HEK293 (cell line): ENCODE data around the gene CHGA.
A peak's percentile ranks its signal among the peaks of the same experiment; 100 is the strongest.

Source experiments
- CTCF ChIA-PET: fragments of 350-600 bp; formaldehyde crosslinking; extraction: SDS; loops from one replicate; lab custom pipeline; 2021; ENCODE audit warnings: antibody characterized with exemption; lab: Yijun Ruan, JAX
- POLR2A ChIA-PET: fragments of 300-600 bp; formaldehyde crosslinking; extraction: SDS; loops from one replicate; lab custom pipeline; 2020; ENCODE audit warnings: antibody characterized with exemption, inconsistent platforms; lab: Yijun Ruan, JAX
- H3K27ac ChIP-seq: fragments of 200-500 bp; sonication (Bioruptor generic); 2 replicates; pipeline ENCODE4 v1.5.1; 2014; ENCODE audit warnings: low read depth, low read length, control low read depth, inconsistent platforms; ENCODE audit errors: extremely low read depth
- H3K36me3 ChIP-seq, 2 experiments: fragments of 200-500 bp in 1 of 2; sonication (Bioruptor generic) in 1 of 2; 1 replicate in 1 of 2; 2 replicates in 1 of 2; pipeline ENCODE4 v1.5.1; 2014 to 2017; ENCODE audit warnings: inconsistent platforms in 2 of 2, low read length in 2 of 2; ENCODE audit not compliant: control insufficient read depth in 2 of 2, insufficient read depth in 1 of 2
- H3K4me1 ChIP-seq: fragments of 200-500 bp; sonication (Bioruptor generic); 2 replicates; pipeline ENCODE4 v1.5.1; 2014; ENCODE audit warnings: mild to moderate bottlenecking, low read length, inconsistent platforms; ENCODE audit not compliant: control insufficient read depth, insufficient read depth
- H3K4me3 ChIP-seq: 2 replicates; pipeline ENCODE4 v1.5.1; 2011; ENCODE audit warnings: low read depth, mild to moderate bottlenecking, control low read depth, low read length, moderate library complexity
- H3K9me3 ChIP-seq: fragments of 200-500 bp; sonication (Bioruptor generic); 2 replicates; pipeline ENCODE4 v1.5.1; 2014; ENCODE audit warnings: low read depth, low read length, inconsistent platforms; ENCODE audit not compliant: control insufficient read depth, insufficient read depth
- GLIS1 ChIP-seq: fragments of 450-650 bp; formaldehyde crosslinking; IDR thresholded peaks from 2 replicates; pipeline ENCODE4 v1.5.1; 2016; ENCODE audit warnings: missing biosample characterization, missing genetic modification characterization
- KLF16 ChIP-seq: fragments of 450-650 bp; formaldehyde crosslinking; IDR thresholded peaks from 2 replicates; pipeline ENCODE4 v1.5.1; 2017; ENCODE audit warnings: missing biosample characterization, missing genetic modification characterization
- KLF9 ChIP-seq: fragments of 450-650 bp; formaldehyde crosslinking; IDR thresholded peaks from 2 replicates; pipeline ENCODE4 v1.5.1; 2016; ENCODE audit warnings: missing biosample characterization, missing genetic modification characterization, low read depth
- PATZ1 ChIP-seq: fragments of 450-650 bp; formaldehyde crosslinking; IDR thresholded peaks from 2 replicates; pipeline ENCODE4 v1.5.1; 2016; ENCODE audit warnings: missing biosample characterization, missing genetic modification characterization
- SETDB1 ChIP-seq: IDR thresholded peaks from one replicate; pipeline ENCODE4 v1.6.1; 2017; ENCODE audit warnings: mild to moderate bottlenecking, low read length, moderate library complexity, mixed read lengths; ENCODE audit not compliant: insufficient read length
- ZBTB6 ChIP-seq: fragments of 450-650 bp; formaldehyde crosslinking; IDR thresholded peaks from 2 replicates; pipeline ENCODE4 v1.5.1; 2017; ENCODE audit warnings: missing biosample characterization, missing genetic modification characterization
- ZNF157 ChIP-seq: fragments of 450-650 bp; formaldehyde crosslinking; IDR thresholded peaks from 2 replicates; pipeline ENCODE4 v1.5.1; 2016; ENCODE audit warnings: missing biosample characterization, missing genetic modification characterization
- ZNF2 ChIP-seq: fragments of 450-650 bp; formaldehyde crosslinking; IDR thresholded peaks from 2 replicates; pipeline ENCODE4 v1.5.1; 2016; ENCODE audit warnings: missing biosample characterization, missing genetic modification characterization
- ZNF558 ChIP-seq: fragments of 450-650 bp; formaldehyde crosslinking; IDR thresholded peaks from 2 replicates; pipeline ENCODE4 v1.5.1; 2016; ENCODE audit warnings: missing biosample characterization, missing genetic modification characterization
- ZNF610 ChIP-seq: fragments of 450-650 bp; formaldehyde crosslinking; IDR thresholded peaks from 2 replicates; pipeline ENCODE4 v1.5.1; 2016; ENCODE audit warnings: missing biosample characterization, missing genetic modification characterization, borderline replicate concordance
- ZNF629 ChIP-seq: fragments of 450-650 bp; formaldehyde crosslinking; IDR thresholded peaks from 2 replicates; pipeline ENCODE4 v1.5.1; 2017; ENCODE audit warnings: missing biosample characterization, missing genetic modification characterization
- ZNF645 ChIP-seq: fragments of 450-650 bp; formaldehyde crosslinking; IDR thresholded peaks from 2 replicates; pipeline ENCODE4; 2016; ENCODE audit warnings: missing biosample characterization, missing genetic modification characterization
- TF ChIP-seq, protein P1 (sequence below): fragments of 450-650 bp; formaldehyde crosslinking; IDR thresholded peaks from 2 replicates; pipeline ENCODE4 v1.5.1; 2016; ENCODE audit warnings: missing biosample characterization, missing genetic modification characterization, low read depth
- TF ChIP-seq, protein P2 (sequence below): fragments of 450-650 bp; formaldehyde crosslinking; IDR thresholded peaks from 2 replicates; pipeline ENCODE4 v1.5.1; 2016; ENCODE audit warnings: missing biosample characterization, missing genetic modification characterization

Gene CHGA

DNA sequence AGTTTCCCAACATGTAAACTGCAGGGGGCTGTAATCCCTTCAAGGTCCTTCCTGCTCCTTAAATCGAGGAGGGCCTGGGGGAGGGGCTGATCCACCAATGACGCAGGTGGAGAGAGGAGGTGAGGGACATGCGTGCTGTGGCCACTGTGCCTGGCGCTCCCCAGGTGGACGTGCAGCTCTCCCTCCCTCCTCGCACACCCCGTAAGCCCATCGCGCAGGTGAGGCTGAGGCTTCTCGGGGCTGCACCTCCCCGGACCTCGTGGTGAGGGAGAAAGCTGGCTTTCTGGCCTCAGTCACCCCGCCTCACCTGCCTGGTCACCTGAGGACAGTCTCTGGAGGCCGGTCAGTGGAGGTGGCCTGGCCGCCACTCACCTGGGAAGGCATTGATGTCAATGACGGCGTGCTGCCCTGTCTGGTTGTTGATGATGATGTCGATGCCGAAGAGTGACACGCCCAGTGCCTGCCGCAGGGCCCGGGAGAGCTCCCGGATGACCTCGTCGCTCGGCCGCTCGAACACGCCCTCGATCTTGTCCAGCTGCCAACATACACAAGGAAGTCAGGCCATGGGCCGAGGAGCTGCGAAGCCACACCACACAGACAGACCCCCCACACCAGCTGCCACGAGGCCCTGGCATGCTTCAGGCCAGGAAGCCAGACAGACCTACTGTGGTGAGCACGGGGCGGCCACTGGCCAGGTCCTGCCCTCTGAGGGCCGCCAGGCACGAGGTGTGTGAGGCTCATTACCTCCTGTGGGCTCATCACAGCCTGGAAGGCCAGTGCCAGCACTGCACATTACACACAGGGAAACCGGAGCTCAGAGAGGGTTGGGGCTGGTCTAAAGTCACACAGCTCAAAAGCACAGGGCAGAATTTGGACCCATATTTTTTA lies 23.3 kb downstream of the CHGA start (continued):
- peak; percentile 43 for TF ChIP-seq PATZ1 (tag by site-specific recombination)
- TF ChIP-seq ZNF645 (tag by site-specific recombination) = no peak
- TF ChIP-seq ZNF2 (tag by site-specific recombination) = no peak
- TF ChIP-seq ZBTB6 (tag by site-specific recombination) = no peak
- peak; percentile 55; the same call in 1 of the 2 replicates for TF ChIP-seq KLF9 (tag by site-specific recombination)
- TF ChIP-seq ZNF610 (tag by site-specific recombination) = no peak
- TF ChIP-seq ZNF558 (tag by site-specific recombination) = no peak
- peak; percentile 91 for TF ChIP-seq ZNF629 (tag by site-specific recombination)
- no peak for TF ChIP-seq ZNF157
- TF ChIP-seq, protein P1, sequence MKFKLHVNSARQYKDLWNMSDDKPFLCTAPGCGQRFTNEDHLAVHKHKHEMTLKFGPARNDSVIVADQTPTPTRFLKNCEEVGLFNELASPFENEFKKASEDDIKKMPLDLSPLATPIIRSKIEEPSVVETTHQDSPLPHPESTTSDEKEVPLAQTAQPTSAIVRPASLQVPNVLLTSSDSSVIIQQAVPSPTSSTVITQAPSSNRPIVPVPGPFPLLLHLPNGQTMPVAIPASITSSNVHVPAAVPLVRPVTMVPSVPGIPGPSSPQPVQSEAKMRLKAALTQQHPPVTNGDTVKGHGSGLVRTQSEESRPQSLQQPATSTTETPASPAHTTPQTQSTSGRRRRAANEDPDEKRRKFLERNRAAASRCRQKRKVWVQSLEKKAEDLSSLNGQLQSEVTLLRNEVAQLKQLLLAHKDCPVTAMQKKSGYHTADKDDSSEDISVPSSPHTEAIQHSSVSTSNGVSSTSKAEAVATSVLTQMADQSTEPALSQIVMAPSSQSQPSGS (tag by site-specific recombination) = peak; percentile 82
- no peak for TF ChIP-seq KLF16
- TF ChIP-seq, protein P2, sequence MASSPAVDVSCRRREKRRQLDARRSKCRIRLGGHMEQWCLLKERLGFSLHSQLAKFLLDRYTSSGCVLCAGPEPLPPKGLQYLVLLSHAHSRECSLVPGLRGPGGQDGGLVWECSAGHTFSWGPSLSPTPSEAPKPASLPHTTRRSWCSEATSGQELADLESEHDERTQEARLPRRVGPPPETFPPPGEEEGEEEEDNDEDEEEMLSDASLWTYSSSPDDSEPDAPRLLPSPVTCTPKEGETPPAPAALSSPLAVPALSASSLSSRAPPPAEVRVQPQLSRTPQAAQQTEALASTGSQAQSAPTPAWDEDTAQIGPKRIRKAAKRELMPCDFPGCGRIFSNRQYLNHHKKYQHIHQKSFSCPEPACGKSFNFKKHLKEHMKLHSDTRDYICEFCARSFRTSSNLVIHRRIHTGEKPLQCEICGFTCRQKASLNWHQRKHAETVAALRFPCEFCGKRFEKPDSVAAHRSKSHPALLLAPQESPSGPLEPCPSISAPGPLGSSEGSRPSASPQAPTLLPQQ = 0 out of 2 replicates have a peak, but pooled peaks have one; percentile 21

DNA sequence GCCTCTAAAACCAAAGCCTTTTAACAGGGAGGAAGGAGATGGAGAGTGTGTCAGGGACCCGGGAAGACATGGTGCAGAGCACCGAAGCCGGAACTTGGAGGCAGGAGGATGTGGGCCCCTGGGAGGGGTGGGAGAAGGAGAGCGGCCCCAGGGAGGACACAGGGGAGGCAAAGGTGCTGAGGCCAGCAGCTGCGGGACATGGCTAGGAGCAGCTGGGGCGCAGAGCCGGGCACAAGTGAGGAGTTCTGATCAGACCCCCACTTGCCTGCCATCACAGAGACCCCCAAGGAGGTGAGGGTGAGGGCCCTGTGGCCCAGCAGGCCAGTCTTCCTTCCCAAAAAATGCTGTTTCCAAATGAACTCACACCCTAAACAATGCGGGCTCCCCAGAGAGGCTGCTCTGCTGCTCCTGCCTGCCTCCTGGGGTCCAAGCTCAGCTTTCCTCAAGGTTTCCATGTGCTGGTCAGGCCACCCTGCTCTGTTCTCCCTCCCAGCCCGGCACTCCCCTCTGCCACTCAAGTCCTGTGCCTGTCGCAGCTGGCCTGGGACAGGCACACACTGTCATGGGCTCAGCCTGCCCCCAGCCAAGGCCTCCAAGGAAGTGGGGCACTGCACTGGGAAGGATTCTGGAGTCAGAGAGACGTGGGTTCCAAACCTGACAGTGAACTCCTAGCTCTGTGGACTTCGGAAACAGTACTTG lies 24.0 kb downstream of the CHGA start:
- Histone ChIP-seq H3K36me3 (peaks cover 0 to 37% of the 10 kb centered on the region in 2 experiments; a peak in 2 of 3 replicates), H3K27ac (no peak overlapping the region), H3K4me3 (no peak overlapping the region), H3K9me3 (no peaks in the 10 kb centered on the region), H3K4me1 (no peaks in the 10 kb centered on the region)
- TF ChIP-seq SETDB1 = no peak
- TF ChIP-seq GLIS1 (tag by site-specific recombination) = peak; percentile 43; the same call in 1 of the 2 replicates
- POLR2A ChIA-PET = no interaction called here
- CTCF ChIA-PET = interaction anchor here (0.6 to 2.5 kb wide), 4 partner anchors 15 to 1730 kb away, joined by 3 to 13 read pairs (median 4); no protein-coding TSS in a partner anchor
